HepG2 (cell line): ENCODE measurements around the gene RPGR. TPM values are rescaled to one million over a fixed set of nuclear protein-coding genes. Genes with fewer than 3 reads are reported as not detected.

ENCODE experiments used
- ATAC-seq: fragments of 200-7000 bp; cut with Tn5 transposase; 3 replicates; pipeline ENCODE4 v1.9.1; 2020; ENCODE audit warnings: mild to moderate bottlenecking, moderate library complexity
- BruUV-seq: library from RNA; stranded (reverse); fragments of 400-500 nt; replicated peaks from 2 replicates; lab custom pipeline; 2021; lab: Mats Ljungman, UMichigan
- CTCF ChIA-PET: fragments of 300-600 bp; formaldehyde crosslinking; extraction: SDS; loops from one replicate; lab custom pipeline; 2021; ENCODE audit warnings: low total read pairs, inconsistent platforms, low intra/inter-chr PET ratio; lab: Yijun Ruan, JAX
- POLR2A ChIA-PET: fragments of 350-600 bp; sonication (Branson Sonifier 250); formaldehyde crosslinking; loops from one replicate; lab custom pipeline; 2020; ENCODE audit warnings: antibody characterized with exemption, inconsistent platforms; lab: Yijun Ruan, JAX
- DNase-seq: peaks from one replicate; pipeline ENCODE4 v3.0.0-alpha.2; 2015; ENCODE audit warnings: low spot score
- FAIRE-seq: peaks from 3 replicates; lab custom pipeline; 2011; peaks lifted over from hg19 to GRCh38; lab: Jason Lieb, UNC
- H2AFZ ChIP-seq: one replicate; pipeline ENCODE4 v1.6.1; 2011; ENCODE audit warnings: low read length, inconsistent platforms
- H3K27ac ChIP-seq: fragments of 300-600 bp; 3 replicates; pipeline ENCODE4 v1.8.0; 2011; ENCODE audit warnings: mixed run types, mild to moderate bottlenecking, mixed read lengths, low read length, inconsistent platforms; ENCODE audit not compliant: insufficient read depth; ENCODE audit errors: extremely low read length
- H3K27me3 ChIP-seq, 2 experiments: fragments of 200-600 bp in 1 of 2; 2 replicates in 1 of 2; 3 replicates in 1 of 2; pipeline versions ENCODE4 v1.6.0 to v1.8.0; 2011; ENCODE audit warnings: low read length in 2 of 2, mild to moderate bottlenecking in 2 of 2, moderate library complexity in 2 of 2, inconsistent platforms in 1 of 2; ENCODE audit not compliant: insufficient read depth in 2 of 2, control insufficient read depth in 1 of 2
- H3K36me3 ChIP-seq, 2 experiments: fragments of 200-600 bp in 1 of 2; replicated peaks in 1 of 2; 2 replicates in 1 of 2; 3 replicates in 1 of 2; pipeline versions ENCODE4 v1.5.1 to v1.8.0; 2011; ENCODE audit warnings: low read length in 2 of 2, inconsistent platforms in 1 of 2; ENCODE audit not compliant: insufficient read depth in 2 of 2, control insufficient read depth in 1 of 2
- H3K4me1 ChIP-seq: 2 replicates; pipeline ENCODE4 v1.5.1; 2012; ENCODE audit warnings: low read length, inconsistent platforms; ENCODE audit not compliant: insufficient read depth
- H3K4me2 ChIP-seq: 2 replicates; pipeline ENCODE4 v1.6.0; 2011; ENCODE audit warnings: low read depth, low read length, inconsistent platforms
- H3K4me3 ChIP-seq, 3 experiments: fragments of 200-600 bp in 1 of 3; sonication (generic), shearing (Covaris generic) in 1 of 3; replicated peaks in 1 of 3; 2 replicates each; pipeline ENCODE4 v1.5.1; 2011 to 2016; ENCODE audit warnings: low read length in 3 of 3, inconsistent platforms in 2 of 3, low read depth in 2 of 3, mild to moderate bottlenecking in 2 of 3, control low read depth in 1 of 3, mixed read lengths in 1 of 3; ENCODE audit not compliant: insufficient read depth in 1 of 3
- H3K79me2 ChIP-seq: one replicate; pipeline ENCODE4 v1.6.1; 2011; ENCODE audit warnings: low read length, inconsistent platforms; ENCODE audit not compliant: insufficient read depth
- H3K9ac ChIP-seq: 2 replicates; pipeline ENCODE4 v1.6.0; 2011; ENCODE audit warnings: mild to moderate bottlenecking, low read depth, low read length, inconsistent platforms; ENCODE audit not compliant: insufficient read depth
- H3K9me3 ChIP-seq: 2 replicates; pipeline ENCODE4 v1.5.1; 2012; ENCODE audit warnings: mild to moderate bottlenecking, low read length
- H4K20me1 ChIP-seq: 2 replicates; pipeline ENCODE4 v1.6.0; 2011; ENCODE audit warnings: inconsistent platforms, mild to moderate bottlenecking, low read length, moderate library complexity; ENCODE audit not compliant: insufficient read depth
- ARHGAP35 ChIP-seq: sonication (generic); formaldehyde crosslinking; IDR thresholded peaks from 2 replicates; pipeline ENCODE4 v1.9.0; 2022; ENCODE audit warnings: mild to moderate bottlenecking, inconsistent platforms, moderate library complexity, missing genetic modification reagents, borderline replicate concordance
- DNMT1 ChIP-seq: sonication (generic); formaldehyde crosslinking; IDR thresholded peaks from 2 replicates; pipeline ENCODE4 v1.5.1; 2020; ENCODE audit warnings: mild to moderate bottlenecking, missing genetic modification reagents
- HHEX ChIP-seq: IDR thresholded peaks from 2 replicates; pipeline ENCODE4 v1.6.1; 2016; ENCODE audit warnings: control low read depth
- NR1H2 ChIP-seq: sonication (generic); formaldehyde crosslinking; IDR thresholded peaks from 2 replicates; pipeline ENCODE4 v1.8.1; 2022; ENCODE audit warnings: low read depth, missing genetic modification reagents, borderline replicate concordance
- NR2C2 ChIP-seq: sonication (generic); formaldehyde crosslinking; IDR thresholded peaks from 2 replicates; pipeline ENCODE4 v1.4.0; 2020; ENCODE audit warnings: missing genetic modification reagents, mild to moderate bottlenecking, moderate library complexity, borderline replicate concordance
- PAF1 ChIP-seq: IDR thresholded peaks from 2 replicates; pipeline ENCODE4 v1.6.1; 2016; ENCODE audit warnings: missing genetic modification reagents, missing compliant biosample characterization
- PAWR ChIP-seq: sonication (generic); formaldehyde crosslinking; IDR thresholded peaks from 2 replicates; pipeline ENCODE4 v1.4.0; 2020; ENCODE audit warnings: missing genetic modification reagents, mild to moderate bottlenecking, borderline replicate concordance
- TMF1 ChIP-seq: sonication (generic); formaldehyde crosslinking; IDR thresholded peaks from 2 replicates; pipeline ENCODE4 v1.8.1; 2022; ENCODE audit warnings: low read depth, missing genetic modification reagents
- ZBTB1 ChIP-seq: sonication (generic); formaldehyde crosslinking; IDR thresholded peaks from 2 replicates; pipeline ENCODE4 v1.4.0; 2020; ENCODE audit warnings: missing genetic modification reagents, borderline replicate concordance
- WGBS: methylation state at CpG from one replicate; pipeline ENCODE4 v1.1.6; 2017; ENCODE audit warnings: low lambda C conversion rate; 5-methylcytosine and 5-hydroxymethylcytosine counted together
- in situ Hi-C: cut with HindIII; loops from 2 replicates; pipeline ENCODE4 v1.10.0; 2017; ENCODE audit warnings: low pct_unique_long_range_greater_than_20kb; ENCODE audit not compliant: extremely low pct_ligation_motif_present
- intact Hi-C: fragments of 100-400 bp; cut with micrococcal nuclease; formaldehyde crosslinking; loops from one replicate; pipeline ENCODE4 v1.10.0; 2022; ENCODE audit not compliant: unreplicated experiment
- polyA plus RNA-seq, 8 experiments: library from polyadenylated mRNA; depleted of rRNA in 3 of 8; stranded (reverse) in 7 of 8; unstranded in 1 of 8; fragments of >200 nt; fragmentation: Illumina TruSeq in 4 of 8; extraction: Trizol in 4 of 8; gene quantifications; 2 replicates each; pipeline versions ENCODE4 v1.2.1 to v1.2.3, GENCODE V29; 2011 to 2016; ENCODE audit warnings: low read depth in 4 of 8, missing spikeins in 1 of 8, mixed read lengths in 1 of 8; ENCODE audit not compliant: insufficient read depth in 1 of 8
- total RNA-seq, 5 experiments: library from RNA; depleted of rRNA; stranded (reverse); fragments of >200 nt; fragmentation: Illumina TruSeq; extraction: Trizol; gene quantifications; 2 replicates each; pipeline ENCODE4 v1.2.3, GENCODE V29; 2016; ENCODE audit warnings: low read depth in 1 of 5
- TF ChIP-seq, protein P1 (sequence below): sonication (generic); formaldehyde crosslinking; IDR thresholded peaks from 2 replicates; pipeline ENCODE4 v1.8.1; 2023; ENCODE audit warnings: missing genetic modification reagents, mild to moderate bottlenecking, borderline replicate concordance

RPGR gene
- total and polyA plus RNA-seq, 2 of the 13 experiments (the other 11 are each of a cell fraction or from before 2014, with no cell fraction given): 2.1 to 12.1 TPM

DNA sequence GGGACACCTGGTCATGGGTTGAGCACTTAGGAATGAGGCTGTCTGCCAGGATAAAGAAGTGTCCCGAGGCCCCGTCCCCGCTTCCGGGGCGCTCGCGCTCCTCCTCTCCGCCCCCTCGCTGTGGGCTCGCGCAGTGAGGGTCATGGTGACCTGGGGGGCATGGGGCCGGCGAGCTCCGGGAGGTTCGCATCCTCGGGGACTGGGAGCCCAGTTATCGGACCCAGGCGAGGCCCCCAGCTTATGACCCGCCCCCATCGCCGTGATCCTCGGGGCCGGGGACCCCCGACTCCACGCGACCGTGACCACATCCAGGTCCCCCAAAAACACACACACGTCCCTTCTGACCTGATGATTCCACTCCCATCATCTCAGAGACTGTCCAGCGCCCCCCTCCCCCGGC lies 71.3 kb downstream of the RPGR start:
- ATAC-seq (no peak), DNase-seq (no peak)
- Histone ChIP-seq H3K9ac (no peak overlapping the region), H2AFZ (no peak overlapping the region), H3K4me2 (no peak overlapping the region)
- CTCF ChIA-PET: no interaction called here
- in situ Hi-C loops: no loop called here
- TF ChIP-seq PAWR: no peak
- no peak for TF ChIP-seq PAF1 (CRISPR knock-in tag)
- no peak for TF ChIP-seq HHEX (CRISPR knock-in tag)
- no peak for TF ChIP-seq DNMT1 (CRISPR knock-in tag)
- TF ChIP-seq NR1H2 (CRISPR knock-in tag): no peak
- TF ChIP-seq ZBTB1 (CRISPR knock-in tag): no peak
- TF ChIP-seq, all 625 proteins: peak for 0
- POLR2A ChIA-PET: no interaction called here
- no peaks in the 10 kb centered on the region for H3K9me3 ChIP-seq
- no peaks in the 10 kb centered on the region for H3K79me2 ChIP-seq
- intact Hi-C loops: no loop called here
- WGBS: no CpG with 5 or more reads among the region's 30 CpGs
- H3K27me3 ChIP-seq: no peaks in the 10 kb centered on the region
- FAIRE-seq: no peak
- no peak overlapping the region for H3K4me3 ChIP-seq
- no peaks in the 10 kb centered on the region for H4K20me1 ChIP-seq
- no peak overlapping the region for H3K27ac ChIP-seq
- no TSS peak for BruUV-seq
- no peaks in the 10 kb centered on the region for H3K4me1 ChIP-seq
- no peaks in the 10 kb centered on the region for H3K36me3 ChIP-seq

- H4K20me1 ChIP-seq: no peaks in the 10 kb centered on the region
- FAIRE-seq (no peak), DNase-seq (no peak), ATAC-seq (no peak)
- H3K27me3 ChIP-seq: no peaks in the 10 kb centered on the region
- H3K4me3 ChIP-seq: no peak overlapping the region
- H3K79me2 ChIP-seq: no peaks in the 10 kb centered on the region
- no peak overlapping the region for H3K4me2 ChIP-seq
- no peak overlapping the region for H3K27ac ChIP-seq
- H3K4me1 ChIP-seq: no peaks in the 10 kb centered on the region
- in situ Hi-C loops: no loop called here
- WGBS: 0% methylated on average over 2 of the region's 2 CpGs
- intact Hi-C loops: no loop called here
- ChIA-PET CTCF (no interaction called here), POLR2A (no interaction called here)
- H3K36me3 ChIP-seq: no peaks in the 10 kb centered on the region
- H3K9me3 ChIP-seq: no peaks in the 10 kb centered on the region
- no peak overlapping the region for H3K9ac ChIP-seq
- H2AFZ ChIP-seq: no peak overlapping the region
- BruUV-seq: no TSS peak
- TF ChIP-seq, protein P1, sequence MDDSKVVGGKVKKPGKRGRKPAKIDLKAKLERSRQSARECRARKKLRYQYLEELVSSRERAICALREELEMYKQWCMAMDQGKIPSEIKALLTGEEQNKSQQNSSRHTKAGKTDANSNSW (CRISPR knock-in tag): no peak
- TF ChIP-seq NR2C2: no peak
- no peak for TF ChIP-seq ARHGAP35
- no peak for TF ChIP-seq TMF1 (CRISPR knock-in tag)
Observed at GRCh38 chrX:38249965-38250364, 77.3 kb downstream of the RPGR start.
